ENCODE data around the gene CIAO2A. TPM values are rescaled to one million over a fixed set of nuclear protein-coding genes. Genes with fewer than 3 reads are reported as not detected.

Gene CIAO2A
- total and polyA plus RNA-seq, 4 donors = 124 to 404 (median 159) TPM

GRCh38 chr15:64037966-64038365 lies 55.7 kb downstream of the CIAO2A start:
- WGBS = 51% methylated on average over 2 of the region's 2 CpGs
- no peaks in the 10 kb centered on the region for H3K4me1 ChIP-seq (ENCODE audit: control insufficient read depth in 4 of 4, insufficient read depth in 4 of 4, low read length in 3 of 4)
- H3K36me3 ChIP-seq (ENCODE audit: control insufficient read depth in 4 of 4, insufficient read depth in 3 of 4, low read depth in 1 of 4, low read length in 3 of 4) = no peaks in the 10 kb centered on the region
- H3K9me3 ChIP-seq (ENCODE audit: control insufficient read depth in 4 of 4, low read length in 3 of 4) = no peaks in the 10 kb centered on the region
- H3K27me3 ChIP-seq (ENCODE audit: control insufficient read depth in 4 of 4, insufficient read depth in 4 of 4, low read length in 3 of 4) = no peaks in the 10 kb centered on the region
- no peak overlapping the region for H3K4me3 ChIP-seq (ENCODE audit: low read depth in 1 of 3, low read length in 3 of 3)
- DNase-seq (ENCODE audit: low spot score) = no peak
- no peak overlapping the region for H3K9ac ChIP-seq (ENCODE audit: low read depth in 1 of 2, low read length in 2 of 2)
- no peak overlapping the region for H3K27ac ChIP-seq (ENCODE audit: low read depth in 1 of 2, low read length in 2 of 2)
- TF ChIP-seq TAF1 (conservative IDR thresholded peaks at IDR 0.05) (no peak), YY1 (IDR thresholded peaks at IDR 0.05) (no peak), RAD21 (IDR thresholded peaks at IDR 0.05) (no peak), NR2F2 (IDR thresholded peaks at IDR 0.05) (no peak), HNF4A (conservative IDR thresholded peaks at IDR 0.05) (no peak), JUND (IDR thresholded peaks at IDR 0.05) (no peak), FOXA1 (IDR thresholded peaks at IDR 0.05) (no peak)
- TF ChIP-seq, protein P1, sequence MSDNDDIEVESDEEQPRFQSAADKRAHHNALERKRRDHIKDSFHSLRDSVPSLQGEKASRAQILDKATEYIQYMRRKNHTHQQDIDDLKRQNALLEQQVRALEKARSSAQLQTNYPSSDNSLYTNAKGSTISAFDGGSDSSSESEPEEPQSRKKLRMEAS (IDR thresholded peaks at IDR 0.05) = no peak

GRCh38 chr15:64037116-64037515 lies 56.5 kb downstream of the CIAO2A start:
- no peaks in the 10 kb centered on the region for H3K9me3 ChIP-seq (ENCODE audit: control insufficient read depth in 4 of 4, low read length in 3 of 4)
- H3K27ac ChIP-seq (ENCODE audit: low read depth in 1 of 2, low read length in 2 of 2) = no peak overlapping the region
- no peaks in the 10 kb centered on the region for H3K27me3 ChIP-seq (ENCODE audit: control insufficient read depth in 4 of 4, insufficient read depth in 4 of 4, low read length in 3 of 4)
- no peaks in the 10 kb centered on the region for H3K36me3 ChIP-seq (ENCODE audit: control insufficient read depth in 4 of 4, insufficient read depth in 3 of 4, low read depth in 1 of 4, low read length in 3 of 4)
- TF ChIP-seq FOXA1 (IDR thresholded peaks at IDR 0.05) (no peak), HNF4G (IDR thresholded peaks at IDR 0.05) (no peak), YY1 (IDR thresholded peaks at IDR 0.05) (no peak), FOXA2 (IDR thresholded peaks at IDR 0.05) (no peak), RXRA (IDR thresholded peaks at IDR 0.05) (no peak), TAF1 (conservative IDR thresholded peaks at IDR 0.05) (no peak), GABPA (IDR thresholded peaks at IDR 0.05 in 1 of 2, conservative IDR thresholded peaks at IDR 0.05 in 1 of 2) (no peak), ZBTB33 (IDR thresholded peaks at IDR 0.05) (no peak), NR2F2 (IDR thresholded peaks at IDR 0.05) (no peak), HNF4A (conservative IDR thresholded peaks at IDR 0.05) (no peak), CTCF (IDR thresholded peaks at IDR 0.05; ENCODE audit: low read depth, low read length, missing input control) (no peak), ATF3 (IDR thresholded peaks at IDR 0.05) (no peak), JUND (IDR thresholded peaks at IDR 0.05) (no peak), SP1 (IDR thresholded peaks at IDR 0.05) (no peak)
- TF ChIP-seq, protein P1 (IDR thresholded peaks at IDR 0.05) = no peak
- TF ChIP-seq, protein P2, sequence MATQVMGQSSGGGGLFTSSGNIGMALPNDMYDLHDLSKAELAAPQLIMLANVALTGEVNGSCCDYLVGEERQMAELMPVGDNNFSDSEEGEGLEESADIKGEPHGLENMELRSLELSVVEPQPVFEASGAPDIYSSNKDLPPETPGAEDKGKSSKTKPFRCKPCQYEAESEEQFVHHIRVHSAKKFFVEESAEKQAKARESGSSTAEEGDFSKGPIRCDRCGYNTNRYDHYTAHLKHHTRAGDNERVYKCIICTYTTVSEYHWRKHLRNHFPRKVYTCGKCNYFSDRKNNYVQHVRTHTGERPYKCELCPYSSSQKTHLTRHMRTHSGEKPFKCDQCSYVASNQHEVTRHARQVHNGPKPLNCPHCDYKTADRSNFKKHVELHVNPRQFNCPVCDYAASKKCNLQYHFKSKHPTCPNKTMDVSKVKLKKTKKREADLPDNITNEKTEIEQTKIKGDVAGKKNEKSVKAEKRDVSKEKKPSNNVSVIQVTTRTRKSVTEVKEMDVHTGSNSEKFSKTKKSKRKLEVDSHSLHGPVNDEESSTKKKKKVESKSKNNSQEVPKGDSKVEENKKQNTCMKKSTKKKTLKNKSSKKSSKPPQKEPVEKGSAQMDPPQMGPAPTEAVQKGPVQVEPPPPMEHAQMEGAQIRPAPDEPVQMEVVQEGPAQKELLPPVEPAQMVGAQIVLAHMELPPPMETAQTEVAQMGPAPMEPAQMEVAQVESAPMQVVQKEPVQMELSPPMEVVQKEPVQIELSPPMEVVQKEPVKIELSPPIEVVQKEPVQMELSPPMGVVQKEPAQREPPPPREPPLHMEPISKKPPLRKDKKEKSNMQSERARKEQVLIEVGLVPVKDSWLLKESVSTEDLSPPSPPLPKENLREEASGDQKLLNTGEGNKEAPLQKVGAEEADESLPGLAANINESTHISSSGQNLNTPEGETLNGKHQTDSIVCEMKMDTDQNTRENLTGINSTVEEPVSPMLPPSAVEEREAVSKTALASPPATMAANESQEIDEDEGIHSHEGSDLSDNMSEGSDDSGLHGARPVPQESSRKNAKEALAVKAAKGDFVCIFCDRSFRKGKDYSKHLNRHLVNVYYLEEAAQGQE (IDR thresholded peaks at IDR 0.05) = no peak
- H3K4me3 ChIP-seq (ENCODE audit: low read depth in 1 of 3, low read length in 3 of 3) = no peak overlapping the region
- no peak for DNase-seq (ENCODE audit: low spot score)
- WGBS = 95% methylated on average over 3 of the region's 3 CpGs
- no peak overlapping the region for H3K9ac ChIP-seq (ENCODE audit: low read depth in 1 of 2, low read length in 2 of 2)
- no peaks in the 10 kb centered on the region for H3K4me1 ChIP-seq (ENCODE audit: control insufficient read depth in 4 of 4, insufficient read depth in 4 of 4, low read length in 3 of 4)

Data from liver (tissue), 9 donors.